G401 (cell line): ENCODE results near the gene TMEM231. TPM values are rescaled to one million over a fixed set of nuclear protein-coding genes. Genes with fewer than 3 reads are reported as not detected.
"Not testable (repeated sequence)": the region's sequence is repeated elsewhere in the genome, so short reads cannot be mapped to it uniquely, and the experiment has no call there.

Source experiments
- DNase-seq: peaks from one replicate; pipeline ENCODE4 v3.0.0-alpha.2; 2015; ENCODE audit warnings: low spot score
- in situ Hi-C: cut with HindIII; loops from 2 replicates; pipeline ENCODE4 v1.10.0; 2016; ENCODE audit warnings: low sequenced_read_pairs, mixed read lengths
- total RNA-seq: library from RNA; depleted of rRNA; stranded (reverse); fragments of >200 nt; shearing (Covaris generic); gene quantifications from 2 replicates; pipeline ENCODE4 v1.2.3, GENCODE V29; 2014

Gene TMEM231
- total RNA-seq, 1 experiment from 2014 or later, result 46.1 TPM

GRCh38 chr16:75535901-75536300 is 20.2 kb downstream of the TMEM231 start, which contains the start of gene CHST5:
CHST5 (minus strand) TSS chr16:75536108; CDS start chr16:75530384, 5,724 bp downstream.
- in situ Hi-C loops, result no loop called here

GRCh38 chr16:75535211-75535843 is 20.7 kb downstream of the TMEM231 start:
- in situ Hi-C loops, result no loop called here
- no peak for DNase-seq

More at GRCh38 chr16:75535901-75536300, 20.2 kb downstream of the TMEM231 start, which contains the start of gene CHST5:
- no peak for DNase-seq

GRCh38 chr16:75534560-75535205 is 21.4 kb downstream of the TMEM231 start:
- DNase-seq, result no peak
- in situ Hi-C loops, result no loop called here

DNA sequence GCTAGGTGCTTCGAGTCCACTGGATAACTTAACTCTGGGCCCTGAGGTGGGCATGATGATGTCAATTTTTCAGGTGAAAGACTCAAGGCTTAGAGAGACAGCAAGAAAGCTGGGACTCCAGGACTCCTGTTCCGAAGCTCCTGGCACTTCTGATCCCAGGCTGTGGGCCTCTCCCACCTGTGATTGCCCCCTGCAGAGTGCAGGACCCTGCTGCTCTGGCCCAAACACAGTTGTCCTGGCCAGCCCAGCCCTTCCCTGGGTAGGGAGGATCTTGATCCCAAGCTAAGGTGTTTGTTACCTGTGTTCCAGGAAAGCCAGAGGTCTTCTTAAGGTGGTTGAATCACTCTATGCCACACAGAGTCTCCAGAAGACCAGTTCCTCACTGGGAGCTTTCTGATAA is 23.3 kb downstream of the TMEM231 start:
- in situ Hi-C loops, result no loop called here
- no peak for DNase-seq

DNA sequence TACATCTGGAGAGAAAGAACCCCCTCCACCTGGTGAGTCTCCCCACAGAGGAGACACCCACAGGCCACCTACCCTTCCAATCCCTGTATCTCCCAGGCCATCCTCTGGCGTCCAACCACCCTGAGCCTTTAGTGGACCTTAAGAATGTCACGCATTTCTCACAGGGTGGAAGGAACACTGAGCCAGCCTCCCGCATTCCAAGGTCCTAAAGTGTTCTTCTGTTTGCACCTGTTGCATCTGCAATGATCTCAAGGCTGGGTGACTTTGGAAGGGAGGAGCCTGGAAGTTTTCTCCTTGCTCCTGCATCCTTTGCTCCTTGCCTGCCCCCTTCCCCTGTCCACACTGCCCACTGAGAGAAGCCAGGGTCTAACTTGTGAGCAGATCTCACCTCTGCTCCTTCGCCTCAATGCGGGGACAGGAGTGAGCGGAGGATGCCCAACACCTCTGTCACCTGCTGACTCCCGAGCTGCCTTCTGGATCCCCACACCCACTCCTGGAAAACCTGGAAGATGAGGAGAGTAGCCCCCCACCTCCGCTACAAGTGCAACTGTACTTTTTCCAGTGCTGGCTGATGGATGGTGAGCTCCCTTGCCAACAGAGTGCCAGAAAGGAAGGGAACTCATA is 23.8 kb downstream of the TMEM231 start:
- no peak for DNase-seq
- in situ Hi-C loops, result no loop called here

GRCh38 chr16:75529959-75530358 is 26.1 kb downstream of the TMEM231 start:
- in situ Hi-C loops, result no loop called here
- DNase-seq, result no peak

- in situ Hi-C loops, result no loop called here
- no peak for DNase-seq
These were observed 26.8 kb downstream of the TMEM231 start for GRCh38 chr16:75529056-75529905.

- in situ Hi-C loops, result no loop called here
- DNase-seq, result no peak
These were observed 28.2 kb downstream of the TMEM231 start for GRCh38 chr16:75527825-75528299.

DNA sequence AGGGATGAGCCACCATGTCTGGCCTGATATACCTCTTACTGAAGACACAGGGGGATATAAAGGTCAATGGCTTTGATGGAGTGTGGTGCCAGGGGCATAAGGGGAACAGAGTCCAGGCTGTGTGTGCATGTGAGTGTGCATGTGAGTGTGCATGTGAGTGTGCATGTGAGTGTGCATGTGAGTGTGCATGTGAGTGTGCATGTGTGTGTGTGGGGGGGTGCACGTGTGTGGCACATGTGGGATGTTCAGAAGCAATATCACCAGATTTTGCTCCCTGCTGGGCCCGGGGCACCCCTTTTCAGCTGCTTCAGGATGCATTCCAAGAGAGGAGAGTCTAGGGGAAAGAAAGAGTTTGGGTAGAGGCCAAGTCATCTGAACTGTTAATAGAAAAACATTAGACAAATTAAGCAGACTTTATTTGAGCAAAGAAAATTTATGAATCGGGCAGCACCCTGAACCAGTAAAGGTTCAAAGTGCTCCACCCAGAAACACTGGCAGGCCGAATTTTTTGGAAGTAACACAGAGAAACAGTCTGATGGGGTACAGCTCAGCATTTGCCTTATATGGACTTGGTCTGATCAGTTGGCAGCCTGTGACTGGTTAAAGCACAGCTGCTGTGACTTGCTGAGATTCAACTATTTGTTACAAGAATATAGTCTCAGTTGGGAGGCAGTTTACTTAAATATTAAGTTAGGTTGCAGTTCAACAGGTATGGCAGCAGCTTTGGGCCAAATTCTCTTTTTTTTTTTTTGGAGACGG is 29.8 kb downstream of the TMEM231 start:
- in situ Hi-C loops, result no loop called here
- no peak for DNase-seq

GRCh38 chr16:75519175-75519574 is 36.9 kb downstream of the TMEM231 start:
- in situ Hi-C loops, result no loop called here

GRCh38 chr16:75516189-75516966 is 39.7 kb downstream of the TMEM231 start:
- in situ Hi-C loops, result not testable (repeated sequence)
- DNase-seq, result peak; percentile 65

More at GRCh38 chr16:75519175-75519574, 36.9 kb downstream of the TMEM231 start:
- no peak for DNase-seq

DNA sequence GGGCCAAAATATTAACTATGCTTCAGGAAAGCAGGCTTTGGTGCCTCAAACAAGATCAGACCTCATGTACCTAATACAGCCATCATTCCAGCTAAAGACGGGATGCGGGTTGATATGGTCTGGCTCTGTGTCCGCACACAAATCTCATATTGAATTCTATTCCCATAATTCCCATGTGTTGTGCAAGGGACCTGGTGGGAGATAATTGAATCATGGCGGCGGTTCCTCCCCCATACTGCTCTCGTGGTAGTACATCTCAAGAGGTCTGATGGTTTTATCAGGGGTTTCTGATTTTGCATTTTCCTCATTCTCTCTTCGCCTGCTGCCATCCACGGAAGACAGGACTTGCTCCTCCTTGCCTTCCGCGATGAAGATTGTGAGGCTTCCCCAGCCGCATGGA is 41.8 kb downstream of the TMEM231 start:
- DNase-seq, result no peak
- in situ Hi-C loops, result no loop called here

- in situ Hi-C loops, result no loop called here
These were observed 49.5 kb downstream of the TMEM231 start for GRCh38 chr16:75506574-75506973.

DNA sequence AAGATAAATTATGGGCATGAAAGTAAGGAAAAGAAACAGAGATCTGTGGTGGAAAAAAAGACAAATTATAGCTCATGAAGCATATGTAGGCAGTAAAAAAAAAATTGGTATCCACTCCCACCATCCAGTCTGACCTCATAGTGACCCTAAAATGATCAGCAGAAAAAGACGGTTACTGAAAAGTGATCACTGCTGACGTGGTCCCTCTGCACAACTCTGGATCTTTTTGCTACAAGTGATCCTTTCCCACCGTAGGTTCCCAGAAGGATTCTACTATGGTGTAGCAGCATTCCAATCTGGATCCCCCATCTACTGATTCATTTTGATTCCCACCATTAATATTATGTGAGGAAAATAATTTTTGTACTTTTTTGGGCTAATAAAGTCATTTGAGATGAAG is 49.9 kb downstream of the TMEM231 start:
- in situ Hi-C loops, result no loop called here
- DNase-seq, result no peak

More at GRCh38 chr16:75506574-75506973, 49.5 kb downstream of the TMEM231 start:
- DNase-seq, result no peak

DNA sequence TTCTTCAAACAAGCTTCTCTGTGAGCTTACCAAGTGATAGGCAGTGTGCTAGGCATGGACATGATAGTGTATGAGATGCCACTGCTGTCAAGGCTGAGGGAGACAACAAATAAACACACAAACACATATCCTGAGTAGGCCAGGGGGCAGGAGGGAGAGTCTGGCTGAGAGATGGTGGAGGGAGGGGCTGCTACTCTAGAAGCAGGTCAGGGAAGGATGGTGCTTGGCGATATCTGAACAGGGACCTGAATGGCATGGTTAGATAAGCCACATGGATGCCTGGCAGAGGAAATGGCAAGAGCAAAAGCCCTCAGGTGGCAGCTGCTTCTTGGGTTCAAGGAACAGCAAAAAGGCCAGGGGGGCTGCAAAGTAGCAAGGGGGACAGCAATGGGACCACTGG is 52.3 kb downstream of the TMEM231 start:
- DNase-seq, result no peak
- in situ Hi-C loops, result no loop called here

DNA sequence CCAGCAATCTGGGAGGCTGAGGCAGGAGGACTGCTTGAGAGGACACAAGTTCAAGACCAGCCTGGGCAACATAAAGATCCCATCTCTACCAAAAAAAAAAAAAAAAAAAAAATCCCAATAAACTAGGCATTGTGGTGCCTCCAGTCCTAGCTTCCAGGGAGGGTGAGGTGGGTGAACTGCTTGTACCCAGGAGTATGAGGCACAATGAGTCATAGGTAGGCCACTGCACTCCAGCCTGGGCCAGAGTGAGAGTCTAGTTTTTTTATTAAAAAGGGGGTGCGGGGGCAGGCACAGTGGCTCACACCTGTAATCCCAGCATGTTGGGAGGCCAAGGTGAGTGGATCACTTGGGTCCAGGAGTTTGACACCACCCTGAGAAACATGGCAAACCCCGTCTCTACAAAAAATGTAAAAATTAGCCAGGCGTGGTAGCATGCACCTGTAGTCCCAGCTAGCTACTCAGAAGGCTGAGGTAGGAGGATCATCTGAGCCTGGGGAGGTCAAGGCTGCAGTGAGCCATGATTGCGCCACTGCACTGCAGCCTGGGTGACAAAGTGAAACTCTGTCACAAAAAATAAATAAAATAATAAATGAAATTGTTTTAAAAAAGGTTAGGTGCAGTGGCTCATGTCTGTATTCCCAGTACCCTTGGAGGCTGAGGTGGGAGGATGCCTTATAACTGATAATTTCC is 53.0 kb downstream of the TMEM231 start:
- in situ Hi-C loops, result no loop called here

DNA sequence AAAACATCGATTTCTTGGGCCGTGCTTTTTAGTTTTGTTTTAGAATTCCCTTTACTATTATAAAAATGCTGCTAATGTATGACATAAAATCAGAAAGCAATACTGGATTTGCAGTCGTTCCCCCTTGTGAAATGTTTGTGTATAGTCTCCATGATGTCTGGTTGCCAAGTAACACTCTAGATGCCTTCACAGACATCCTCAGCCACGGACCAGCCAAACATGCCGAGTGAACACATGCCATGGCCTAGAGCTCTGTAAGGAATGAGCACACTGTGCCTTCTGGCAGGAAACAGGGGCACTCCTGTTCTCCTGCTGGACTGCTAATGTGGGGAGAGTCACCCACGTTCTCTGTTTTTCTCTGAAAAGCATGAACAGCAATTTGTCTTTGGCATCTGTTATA is 54.2 kb downstream of the TMEM231 start:
- DNase-seq, result peak; percentile 96
- in situ Hi-C loops, result not testable (repeated sequence)

More for the DNA sequence above, 53.0 kb downstream of the TMEM231 start:
- no peak for DNase-seq
